CD4-positive, alpha-beta T cell treated with Interleukin-15 for 4 hours (primary cell): ENCODE results near the gene METTL16.

Experiments used
- DNase-seq: peaks from one replicate; pipeline ENCODE4 v3.0.0-alpha.2; 2020; ENCODE audit warnings: low spot score

METTL16 gene

DNA sequence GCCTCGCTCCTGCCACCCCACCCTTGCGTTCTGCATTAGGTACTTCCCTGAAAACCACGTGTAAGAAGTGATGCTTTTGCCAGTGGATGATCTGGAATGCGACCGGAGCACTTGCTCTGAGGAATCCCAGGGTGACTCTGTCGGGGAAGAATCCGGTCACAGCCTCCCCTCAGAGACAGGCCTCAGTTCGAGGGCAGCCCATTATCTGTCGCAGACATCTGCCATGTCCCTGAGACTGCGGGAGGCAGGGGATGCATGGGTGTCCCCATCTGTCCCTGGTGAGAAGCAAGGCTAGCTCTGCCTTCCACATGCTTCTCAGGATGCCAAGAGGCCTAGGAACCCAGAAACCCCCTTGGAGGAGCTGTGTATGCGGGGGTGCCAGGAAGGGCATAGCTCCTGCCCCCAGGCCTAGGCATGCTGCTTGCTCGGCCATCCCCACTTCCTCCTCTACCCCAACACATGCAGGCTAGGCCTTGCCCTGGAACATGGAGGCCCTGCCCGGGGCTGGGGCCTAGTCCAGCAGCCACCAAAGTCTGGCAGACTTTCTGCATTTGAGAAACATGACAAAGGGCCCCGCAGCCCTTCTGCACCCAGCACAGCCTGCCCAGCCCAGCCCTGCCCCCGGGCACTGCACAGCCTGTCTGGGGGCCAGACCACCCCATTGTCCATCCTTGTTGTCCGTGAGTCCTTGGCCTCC is 131.3 kb downstream of the METTL16 start:
- no peak for DNase-seq

- DNase-seq, result no peak
These were observed 132.0 kb downstream of the METTL16 start for GRCh38 chr17:2379489-2380225.

DNA sequence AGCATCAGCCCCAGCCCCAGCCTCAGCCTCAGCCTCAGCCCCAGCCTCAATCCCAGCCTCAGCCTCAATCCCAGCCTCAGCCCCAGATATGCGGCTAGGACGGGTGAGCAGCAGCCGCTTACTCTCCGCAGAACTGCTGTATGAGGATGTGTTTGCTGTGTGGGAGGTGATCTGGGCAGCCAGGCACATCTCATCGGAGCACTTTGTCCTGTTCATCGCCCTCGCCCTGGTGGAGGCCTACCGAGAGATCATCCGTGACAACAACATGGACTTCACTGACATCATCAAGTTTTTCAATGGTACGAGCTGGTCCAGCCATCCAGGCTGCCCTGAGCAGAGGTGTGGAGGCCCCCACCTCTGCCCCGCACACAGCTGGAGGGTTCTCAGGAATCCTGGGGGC is 132.8 kb downstream of the METTL16 start:
- no peak for DNase-seq

DNA sequence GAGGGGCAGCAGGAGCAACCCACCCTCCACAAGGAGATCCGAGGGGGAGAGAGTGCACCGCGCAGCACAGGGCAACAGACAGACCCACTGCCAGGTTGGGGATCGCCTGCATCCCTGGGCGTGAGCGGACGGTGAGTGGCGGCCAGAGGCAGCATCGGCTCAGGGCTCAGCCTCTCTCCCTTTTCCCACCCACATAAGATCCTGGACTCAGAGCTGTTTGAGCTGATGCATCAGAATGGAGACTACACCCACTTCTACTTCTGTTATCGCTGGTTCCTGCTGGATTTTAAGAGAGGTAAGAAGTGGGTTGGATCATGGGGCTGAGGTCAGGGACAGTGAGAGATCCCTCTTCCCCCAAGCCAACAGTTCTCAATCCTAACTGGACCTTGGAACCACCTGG is 134.0 kb downstream of the METTL16 start:
- no peak for DNase-seq

DNA sequence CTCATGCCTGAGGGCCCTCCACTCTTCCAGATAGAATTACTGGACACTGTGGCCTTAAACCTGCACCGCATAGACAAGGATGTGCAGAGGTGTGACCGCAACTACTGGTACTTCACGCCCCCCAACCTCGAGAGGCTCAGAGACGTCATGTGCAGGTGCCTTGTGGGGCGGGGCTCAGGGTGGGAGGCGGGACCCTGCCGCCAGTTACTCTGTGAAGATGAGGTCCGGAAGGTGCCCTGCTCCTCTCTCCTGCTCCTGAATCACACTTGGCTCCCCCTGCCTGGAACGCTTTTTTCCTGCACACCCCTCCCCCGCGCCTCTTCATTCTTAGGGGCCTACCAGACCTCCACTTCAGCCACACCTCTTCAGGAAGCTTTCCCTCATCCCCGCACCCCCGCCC is 135.6 kb downstream of the METTL16 start:
- DNase-seq, result no peak

GRCh38 chr17:2375406-2375805 is 136.3 kb downstream of the METTL16 start:
- no peak for DNase-seq

DNA sequence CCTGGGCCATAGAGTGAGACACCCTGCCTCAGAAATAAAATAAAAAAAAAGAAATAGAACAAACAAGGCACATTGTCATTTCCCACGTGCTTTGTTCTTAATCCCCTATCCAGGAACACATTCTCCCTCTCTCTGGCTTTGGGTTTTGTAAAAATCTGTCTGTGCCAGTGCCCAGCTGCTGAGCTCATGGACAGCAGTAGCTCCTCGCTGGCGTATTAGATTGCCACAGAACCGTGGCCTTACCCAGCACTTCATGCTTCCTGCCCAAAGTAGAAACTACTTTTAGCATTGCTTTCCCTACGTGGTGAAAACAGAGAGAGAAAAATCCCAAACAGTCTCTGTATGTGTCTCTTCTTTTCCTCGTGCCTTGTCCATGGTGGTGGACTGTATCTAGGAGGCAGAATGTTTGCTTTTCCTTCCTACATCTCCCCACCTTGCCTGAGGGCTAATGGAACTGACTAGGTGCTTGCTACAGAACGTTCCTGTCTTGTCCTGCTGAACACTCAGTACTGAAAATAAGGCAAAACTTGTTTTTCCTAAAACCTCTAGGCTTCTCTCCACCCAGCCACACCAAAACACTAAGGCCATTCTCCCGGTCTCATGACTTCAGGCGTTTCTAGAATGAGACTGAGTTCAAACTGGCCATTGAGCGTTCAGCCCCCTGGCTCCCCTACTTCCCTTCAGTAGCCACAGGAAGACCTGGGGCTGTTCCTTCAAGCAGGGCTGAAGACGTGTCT is 137.0 kb downstream of the METTL16 start:
- DNase-seq, result no peak

DNA sequence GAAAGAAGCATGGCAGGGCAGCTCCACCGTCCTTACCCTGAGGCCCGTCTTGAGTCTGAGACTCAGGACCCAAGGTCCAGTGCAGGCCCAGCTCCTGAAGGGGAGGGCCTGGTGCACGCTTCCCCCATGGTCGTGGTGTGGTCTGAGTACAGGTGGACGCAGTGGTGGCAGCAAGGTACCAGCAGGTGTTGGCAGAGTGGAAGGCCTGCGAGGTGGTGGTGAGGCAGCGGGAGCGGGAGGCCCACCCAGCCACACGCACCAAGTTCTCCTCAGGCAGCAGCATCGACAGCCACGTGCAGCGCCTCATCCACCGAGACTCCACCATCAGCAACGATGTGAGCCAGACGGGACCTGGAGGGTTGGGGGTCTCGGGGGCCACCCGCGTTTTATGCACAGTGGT is 138.5 kb downstream of the METTL16 start:
- no peak for DNase-seq

- no peak for DNase-seq
These were observed 139.0 kb downstream of the METTL16 start for GRCh38 chr17:2372681-2373080.

DNA sequence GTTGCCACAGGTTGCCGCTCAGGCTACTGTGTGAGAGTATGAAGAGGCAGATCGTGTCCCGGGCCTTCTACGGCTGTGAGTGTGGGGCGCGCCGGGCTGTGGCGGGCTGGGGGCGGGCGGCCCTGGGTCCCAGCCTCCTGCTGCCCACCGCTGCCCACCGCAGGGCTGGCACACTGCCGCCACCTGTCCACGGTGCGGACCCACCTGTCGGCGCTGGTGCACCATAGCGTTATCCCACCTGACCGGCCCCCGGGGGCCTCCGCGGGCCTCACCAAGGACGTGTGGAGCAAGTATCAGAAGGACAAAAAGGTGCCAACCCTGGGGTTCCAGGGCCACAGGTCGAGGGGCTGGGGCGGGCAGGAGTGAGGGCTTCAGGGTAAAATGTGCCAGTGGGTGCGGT is 139.5 kb downstream of the METTL16 start:
- no peak for DNase-seq

GRCh38 chr17:2371183-2372130 is 140.2 kb downstream of the METTL16 start:
- DNase-seq, result no peak

- DNase-seq, result no peak
These were observed 141.5 kb downstream of the METTL16 start for GRCh38 chr17:2370211-2370589.

DNA sequence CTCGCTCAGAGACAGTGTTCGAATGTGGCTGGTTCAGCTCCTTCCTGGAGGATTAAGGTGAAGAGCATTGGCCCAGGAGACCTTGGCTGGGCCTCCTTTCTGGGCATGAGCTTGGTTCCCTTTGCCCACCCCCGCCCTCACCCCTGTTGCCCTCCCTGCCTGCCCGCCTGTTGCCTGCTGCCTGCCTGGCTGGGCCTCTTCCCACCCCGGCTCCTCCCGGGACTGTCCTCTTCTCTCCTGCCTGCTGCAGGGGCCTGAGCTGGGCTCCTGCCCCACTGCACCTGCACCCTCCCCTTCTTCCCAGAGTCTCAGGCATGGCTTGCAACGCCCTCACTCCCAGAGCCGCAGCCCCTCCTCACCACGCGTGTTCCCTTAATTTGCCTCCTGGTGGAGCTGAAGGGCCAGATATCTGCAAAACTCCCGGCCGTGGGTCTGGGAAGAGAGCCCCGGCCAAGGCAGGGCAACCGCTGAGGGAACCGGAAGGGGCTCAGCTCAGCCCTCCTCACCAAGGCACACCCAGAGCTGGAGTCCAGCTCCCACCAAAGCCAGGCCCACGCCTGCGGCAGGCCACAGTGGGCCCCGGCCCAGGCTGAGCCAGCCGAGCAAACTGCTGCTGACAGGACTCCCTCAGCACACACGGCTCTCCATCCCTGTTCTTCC is 142.0 kb downstream of the METTL16 start:
- no peak for DNase-seq

DNA sequence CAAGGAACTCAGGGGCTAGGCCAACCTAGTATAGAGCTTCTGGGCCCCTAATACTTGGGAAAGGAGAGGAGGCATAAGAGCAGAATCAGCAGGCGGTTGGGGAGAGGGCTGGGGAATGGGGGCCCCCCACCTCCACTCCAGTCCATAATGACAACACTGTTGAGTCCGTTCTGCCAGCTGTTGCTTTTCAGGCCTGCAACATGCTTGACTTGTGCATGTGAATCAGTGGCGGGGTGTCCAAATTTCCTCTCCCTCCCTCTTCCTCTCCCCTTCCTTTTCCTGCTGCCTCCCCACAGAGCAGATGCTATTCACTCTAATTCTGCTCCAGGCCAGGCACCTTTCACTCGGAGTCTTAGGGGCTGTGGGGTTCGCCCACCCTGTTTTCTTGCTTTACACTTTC is 142.6 kb downstream of the METTL16 start:
- DNase-seq, result no peak

GRCh38 chr17:2368359-2368758 is 143.3 kb downstream of the METTL16 start:
- DNase-seq, result no peak

DNA sequence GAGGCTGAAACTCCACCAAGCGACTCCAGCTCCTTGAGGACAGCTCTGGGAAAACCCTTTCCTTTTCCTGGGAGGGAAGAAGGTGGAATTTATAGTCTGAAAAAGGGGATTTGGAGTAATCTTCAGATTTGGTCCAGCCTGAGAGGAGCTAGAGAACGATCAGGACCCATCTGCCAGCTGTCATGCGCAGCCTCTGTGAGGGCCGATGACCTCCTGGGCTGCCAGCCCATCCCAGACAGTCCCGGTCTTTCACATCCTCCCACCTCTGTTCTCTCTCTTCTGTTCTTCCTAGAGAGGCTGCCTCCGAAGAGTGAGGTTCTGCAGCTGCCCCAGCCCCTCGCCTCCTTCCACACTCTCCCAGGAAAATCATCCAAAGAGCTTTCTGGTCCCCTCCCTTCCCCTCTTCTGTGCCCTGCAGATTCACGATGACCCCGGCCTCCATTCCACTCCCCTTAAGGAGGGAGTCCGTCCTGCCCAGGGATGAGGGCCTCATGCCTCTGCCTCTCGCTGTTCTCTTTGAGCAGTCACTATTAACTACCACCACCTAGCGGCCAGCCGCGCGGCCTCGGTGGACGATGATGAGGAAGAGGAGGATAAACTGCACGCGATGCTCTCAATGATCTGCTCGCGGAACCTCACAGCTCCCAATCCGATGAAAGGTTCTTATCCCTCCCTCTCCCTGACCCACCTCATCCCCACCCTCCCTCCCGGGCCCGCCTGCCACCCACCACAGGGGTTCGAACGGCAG is 144.8 kb downstream of the METTL16 start:
- DNase-seq, result no peak
